Mesenchymal stem cell (in vitro differentiated cells and primary cell): Measurements from ENCODE around the gene HERC4.

ENCODE experiments used
- DNase-seq: peaks from one replicate; pipeline ENCODE4 v3.0.0-alpha.2; 2013
- H2AFZ ChIP-seq: one replicate; pipeline ENCODE4 v1.6.1; 2013; ENCODE audit warnings: low read depth, mild to moderate bottlenecking, control low read depth, inconsistent platforms, low read length, moderate library complexity
- H2AK5ac ChIP-seq: 2 replicates; pipeline ENCODE4 v1.6.1; 2013; ENCODE audit warnings: low read length, moderate library complexity, mild to moderate bottlenecking, inconsistent platforms; ENCODE audit not compliant: severe bottlenecking
- H2BK120ac ChIP-seq: one replicate; pipeline ENCODE4 v1.6.1; 2013; ENCODE audit warnings: low read depth, mild to moderate bottlenecking, inconsistent platforms, low read length, moderate library complexity
- H2BK12ac ChIP-seq, 2 experiments: one replicate each; pipeline ENCODE4 v1.6.1; 2013; ENCODE audit warnings: inconsistent platforms in 2 of 2, low read length in 2 of 2, mild to moderate bottlenecking in 2 of 2, moderate library complexity in 2 of 2, control low read depth in 1 of 2
- H2BK15ac ChIP-seq: one replicate; pipeline ENCODE4 v1.6.1; 2013; ENCODE audit warnings: mild to moderate bottlenecking, low read depth, inconsistent platforms; ENCODE audit not compliant: poor library complexity, severe bottlenecking
- H2BK5ac ChIP-seq: 2 replicates; pipeline ENCODE4 v1.6.1; 2013; ENCODE audit warnings: low read depth, mild to moderate bottlenecking, low read length, control low read depth, inconsistent platforms; ENCODE audit not compliant: poor library complexity, severe bottlenecking
- H3K14ac ChIP-seq, 2 experiments: one replicate each; pipeline ENCODE4 v1.6.1; 2013; ENCODE audit warnings: inconsistent platforms in 2 of 2, low read length in 2 of 2, control low read depth in 1 of 2, mild to moderate bottlenecking in 1 of 2, moderate library complexity in 1 of 2
- H3K18ac ChIP-seq, 2 experiments: one replicate each; pipeline ENCODE4 v1.6.1; 2013; ENCODE audit warnings: inconsistent platforms in 2 of 2, low read length in 2 of 2, control low read depth in 1 of 2, low read depth in 1 of 2, mild to moderate bottlenecking in 1 of 2
- H3K23ac ChIP-seq, 2 experiments: one replicate each; pipeline ENCODE4 v1.6.1; 2013; ENCODE audit warnings: inconsistent platforms in 2 of 2, low read length in 2 of 2, mild to moderate bottlenecking in 2 of 2, moderate library complexity in 2 of 2, control low read depth in 1 of 2
- H3K27ac ChIP-seq: 2 replicates; pipeline ENCODE4 v1.5.1; 2013; ENCODE audit warnings: mild to moderate bottlenecking, moderate library complexity, low read length, control low read depth, inconsistent platforms; ENCODE audit not compliant: poor library complexity, severe bottlenecking
- H3K27me3 ChIP-seq, 2 experiments: 2 replicates each; pipeline versions ENCODE4 v1.6.1 to v1.7.0; 2013; ENCODE audit warnings: low read length in 2 of 2, mild to moderate bottlenecking in 2 of 2, moderate library complexity in 2 of 2, control low read depth in 1 of 2, inconsistent platforms in 1 of 2; ENCODE audit not compliant: control insufficient read depth in 1 of 2, insufficient read depth in 1 of 2
- H3K36me3 ChIP-seq, 2 experiments: 2 replicates each; pipeline versions ENCODE4 v1.6.1 to v1.7.0; 2013; ENCODE audit warnings: low read length in 2 of 2, control low read depth in 1 of 2, inconsistent platforms in 1 of 2, low read depth in 1 of 2, mild to moderate bottlenecking in 1 of 2; ENCODE audit not compliant: insufficient read depth in 2 of 2, control insufficient read depth in 1 of 2
- H3K4ac ChIP-seq, 2 experiments: one replicate each; pipeline ENCODE4 v1.6.1; 2013; ENCODE audit warnings: inconsistent platforms in 2 of 2, low read length in 2 of 2, mild to moderate bottlenecking in 2 of 2, moderate library complexity in 2 of 2, control low read depth in 1 of 2, low read depth in 1 of 2
- H3K4me1 ChIP-seq: 2 replicates; pipeline ENCODE4 v1.6.1; 2013; ENCODE audit warnings: low read depth, low read length, control low read depth; ENCODE audit not compliant: control insufficient read depth, insufficient read depth
- H3K4me2 ChIP-seq: 2 replicates; pipeline ENCODE4 v1.6.1; 2013; ENCODE audit warnings: low read length, mild to moderate bottlenecking, inconsistent platforms; ENCODE audit not compliant: poor library complexity, severe bottlenecking
- H3K4me3 ChIP-seq, 2 experiments: 2 replicates each; pipeline versions ENCODE4 v1.5.1 to v1.7.0; 2013; ENCODE audit warnings: low read length in 2 of 2, mild to moderate bottlenecking in 2 of 2, control low read depth in 1 of 2, low read depth in 1 of 2; ENCODE audit not compliant: insufficient read depth in 1 of 2
- H3K79me1 ChIP-seq: replicated peaks from 2 replicates; pipeline ENCODE4 v1.6.1; 2013; ENCODE audit warnings: mild to moderate bottlenecking, control low read depth, low read length, inconsistent platforms; ENCODE audit not compliant: poor library complexity, severe bottlenecking
- H3K9ac ChIP-seq: 2 replicates; pipeline ENCODE4 v1.7.0; 2013; ENCODE audit warnings: mild to moderate bottlenecking, low read length, moderate library complexity
- H3K9me3 ChIP-seq: 2 replicates; pipeline ENCODE4 v1.7.0; 2013; ENCODE audit warnings: mild to moderate bottlenecking, low read length; ENCODE audit not compliant: control insufficient read depth
- H4K8ac ChIP-seq: one replicate; pipeline ENCODE4 v1.6.1; 2013; ENCODE audit warnings: inconsistent platforms, mild to moderate bottlenecking, low read length, moderate library complexity
- H4K91ac ChIP-seq: one replicate; pipeline ENCODE4 v1.6.1; 2013; ENCODE audit warnings: mild to moderate bottlenecking, low read length, inconsistent platforms
- WGBS: methylation state at CpG from one replicate; pipeline ENCODE4 v1.1.7; 2013; ENCODE audit warnings: mixed read lengths; 5-methylcytosine and 5-hydroxymethylcytosine counted together

HERC4 gene

DNA sequence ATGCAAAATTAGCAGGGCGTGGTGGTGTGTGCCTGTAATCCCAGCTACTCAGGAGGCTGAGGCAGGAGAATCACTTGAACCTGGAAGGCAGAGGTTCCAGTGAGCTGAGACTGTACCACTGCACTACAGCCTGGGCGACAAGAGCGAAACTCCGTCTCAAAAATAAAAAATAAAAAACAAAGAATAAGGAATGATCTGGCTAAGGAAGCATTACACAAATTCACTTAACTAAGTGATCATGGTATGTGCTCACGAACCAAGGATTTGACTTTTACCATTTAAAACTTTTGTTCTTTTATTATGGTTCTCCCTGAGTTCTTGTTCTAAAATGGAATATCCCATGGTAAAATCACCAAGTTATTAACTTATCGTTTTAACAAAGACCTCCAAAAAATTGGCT is 119.5 kb downstream of the HERC4 start:
- DNase-seq: no peak
- Histone ChIP-seq H4K91ac (no peak overlapping the region), H4K8ac (no peak overlapping the region), H2BK5ac (no peak overlapping the region), H3K79me1 (peaks cover 6% of the 10 kb centered on the region), H2BK120ac (no peak overlapping the region), H3K27ac (no peak overlapping the region), H3K23ac (no peak overlapping the region), H3K18ac (no peak overlapping the region), H2BK12ac (no peak overlapping the region), H2AFZ (no peak overlapping the region), H3K27me3 (no peaks in the 10 kb centered on the region), H3K9ac (no peak overlapping the region), H2AK5ac (no peak overlapping the region), H3K4me2 (no peak overlapping the region), H3K9me3 (no peaks in the 10 kb centered on the region), H3K4me3 (no peak overlapping the region), H3K4ac (no peak overlapping the region), H2BK15ac (no peak overlapping the region), H3K14ac (no peak overlapping the region), H3K36me3 (peaks cover 3 to 77% of the 10 kb centered on the region in 2 experiments), H3K4me1 (peaks cover 1% of the 10 kb centered on the region)
- WGBS: 95% methylated on average over 2 of the region's 6 CpGs

GRCh38 chr10:67943917-67944316 is 131.2 kb downstream of the HERC4 start:
- Histone ChIP-seq H2BK120ac (no peak overlapping the region), H3K4ac (no peak overlapping the region), H4K91ac (peak overlapping the region; percentile 68), H3K36me3 (peaks cover 17 to 81% of the 10 kb centered on the region in 2 experiments), H3K9ac (no peak overlapping the region), H3K27me3 (no peaks in the 10 kb centered on the region), H3K4me3 (no peak overlapping the region), H3K4me1 (peaks cover 5% of the 10 kb centered on the region), H3K14ac (no peak overlapping the region), H2BK15ac (no peak overlapping the region), H2BK5ac (no peak overlapping the region), H3K18ac (no peak overlapping the region), H3K79me1 (peaks cover 23% of the 10 kb centered on the region), H2BK12ac (no peak overlapping the region), H4K8ac (peak overlapping the region; percentile 37), H2AK5ac (no peak overlapping the region), H3K4me2 (no peak overlapping the region), H3K27ac (no peak overlapping the region), H3K23ac (no peak overlapping the region), H2AFZ (peak overlapping the region; percentile 23), H3K9me3 (no peaks in the 10 kb centered on the region)
- 100% methylated on average over 2 of the region's 2 CpGs for WGBS
- DNase-seq: no peak

- H3K4me3 ChIP-seq: no peak overlapping the region
- no peak overlapping the region for H2BK12ac ChIP-seq
- no CpG with 5 or more reads among the region's 1 CpG for WGBS
- H3K79me1 ChIP-seq: peaks cover 5% of the 10 kb centered on the region
- H3K27ac ChIP-seq: no peak overlapping the region
- no peak overlapping the region for H3K9ac ChIP-seq
- no peak overlapping the region for H3K18ac ChIP-seq
- H2BK5ac ChIP-seq: no peak overlapping the region
- H3K14ac ChIP-seq: no peak overlapping the region
- H4K8ac ChIP-seq: no peak overlapping the region
- H3K4me2 ChIP-seq: no peak overlapping the region
- no peaks in the 10 kb centered on the region for H3K27me3 ChIP-seq
- DNase-seq: no peak
- H2AK5ac ChIP-seq: no peak overlapping the region
- no peaks in the 10 kb centered on the region for H3K9me3 ChIP-seq
- no peak overlapping the region for H2BK15ac ChIP-seq
- no peak overlapping the region for H2BK120ac ChIP-seq
- H2AFZ ChIP-seq: no peak overlapping the region
- no peaks in the 10 kb centered on the region for H3K4me1 ChIP-seq
- no peak overlapping the region for H4K91ac ChIP-seq
- H3K36me3 ChIP-seq: peaks cover 20 to 89% of the 10 kb centered on the region in 2 experiments
- H3K23ac ChIP-seq: no peak overlapping the region
- H3K4ac ChIP-seq: no peak overlapping the region
Measured at GRCh38 chr10:67936416-67936815, 138.7 kb downstream of the HERC4 start.

DNA sequence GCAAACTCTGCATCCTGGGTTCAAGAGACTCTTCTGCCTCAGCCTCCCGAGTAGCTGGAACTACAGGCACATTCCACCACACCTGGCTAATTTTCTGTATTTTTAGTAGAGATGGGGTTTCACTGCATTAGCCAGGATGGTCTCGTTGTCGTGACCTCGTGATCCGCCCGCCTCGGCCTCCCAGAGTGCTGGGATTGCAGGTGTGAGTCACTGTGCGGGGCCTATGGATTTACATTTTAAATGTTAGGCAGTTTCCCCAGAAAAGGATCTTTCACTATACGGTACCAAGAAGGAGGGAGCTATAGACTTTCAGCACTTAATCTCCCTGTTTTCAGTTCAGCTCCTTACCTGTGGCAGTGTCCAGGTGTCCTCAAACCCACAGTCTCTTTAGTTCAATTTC is 139.9 kb downstream of the HERC4 start:
- Histone ChIP-seq H2BK15ac (no peak overlapping the region), H3K36me3 (peaks cover 26 to 89% of the 10 kb centered on the region in 2 experiments), H3K9ac (no peak overlapping the region), H4K91ac (no peak overlapping the region), H3K4me3 (no peak overlapping the region), H3K23ac (no peak overlapping the region), H2BK120ac (no peak overlapping the region), H2AFZ (no peak overlapping the region), H3K4me2 (no peak overlapping the region), H3K27ac (no peak overlapping the region), H3K9me3 (no peaks in the 10 kb centered on the region), H3K79me1 (peaks cover 4% of the 10 kb centered on the region), H3K4me1 (no peaks in the 10 kb centered on the region), H3K14ac (no peak overlapping the region), H2AK5ac (no peak overlapping the region), H2BK12ac (no peak overlapping the region), H3K27me3 (no peaks in the 10 kb centered on the region), H3K18ac (no peak overlapping the region), H2BK5ac (no peak overlapping the region), H4K8ac (no peak overlapping the region), H3K4ac (no peak overlapping the region)
- DNase-seq: no peak
- WGBS: 96% methylated on average over 8 of the region's 9 CpGs
